ENCODE data around the gene CCDC106. TPM values are rescaled to one million over a fixed set of nuclear protein-coding genes. Genes with fewer than 3 reads are reported as not detected.

Gene CCDC106
- total RNA-seq, 2 experiments from 2014 or later, result 4.2 to 4.4 TPM

DNA sequence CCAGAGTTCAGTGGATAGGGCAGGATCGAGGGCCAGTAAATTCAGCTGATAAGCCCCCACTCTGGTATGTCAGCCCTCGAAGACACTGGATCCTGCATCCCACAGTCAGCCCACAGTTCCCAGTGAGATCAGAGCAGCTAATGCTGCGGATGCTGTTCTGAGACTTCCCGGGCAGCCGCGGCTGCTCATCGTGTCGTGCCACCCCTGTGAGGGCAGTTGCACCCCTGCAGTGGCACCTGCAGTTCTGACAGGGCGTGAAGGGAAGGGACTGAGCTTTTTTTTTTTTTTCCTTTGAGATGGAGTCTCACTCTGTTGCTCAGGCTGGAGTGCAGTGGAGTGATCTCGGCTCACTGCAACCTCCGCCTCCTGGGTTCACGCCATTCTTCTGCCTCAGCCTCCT lies 19.5 kb downstream of the CCDC106 start:
- CTCF ChIA-PET, result interaction anchor here (0.9 kb wide), 1 partner anchor 13 kb away, joined by 3 read pairs; no protein-coding TSS in a partner anchor
- Mint-ChIP-seq H3K27me3 (ENCODE audit: low read depth) (no peaks in the 10 kb centered on the region), H3K4me3 (no peak overlapping the region), H3K27ac (no peak overlapping the region), H3K9me3 (no peaks in the 10 kb centered on the region), H3K4me1 (ENCODE audit: low read depth) (peaks cover 39% of the 10 kb centered on the region), H3K36me3 (ENCODE audit: low read depth) (peaks cover 46% of the 10 kb centered on the region)
- intact Hi-C loops (cut with micrococcal nuclease), result no loop called here
- DNase-seq, result no peak

DNA sequence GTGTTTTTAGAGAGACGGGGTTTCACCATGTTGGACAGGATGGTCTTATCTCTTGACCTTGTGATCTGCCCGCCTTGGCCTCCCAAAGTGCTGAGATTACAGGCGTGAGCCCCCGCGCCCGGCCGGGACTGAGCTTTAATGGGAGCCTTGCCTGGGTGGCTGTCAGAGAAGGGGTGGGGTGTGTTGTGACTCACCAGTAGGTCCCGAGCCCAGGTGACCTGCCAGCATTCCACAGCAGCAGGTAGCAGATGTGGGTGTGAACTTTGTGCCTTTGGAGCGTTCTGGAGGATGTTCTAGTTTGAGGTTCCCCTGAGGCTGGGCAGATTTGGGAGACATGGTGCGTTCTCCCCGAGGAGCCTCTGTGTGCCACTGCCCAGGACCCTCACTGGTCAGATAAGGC lies 19.9 kb downstream of the CCDC106 start:
- no peak overlapping the region for H3K4me3 Mint-ChIP-seq
- intact Hi-C loops (cut with micrococcal nuclease), result no loop called here
- CTCF ChIA-PET, result interaction anchor here (0.9 kb wide), 1 partner anchor 14 kb away, joined by 3 read pairs; no protein-coding TSS in a partner anchor
- H3K36me3 Mint-ChIP-seq (ENCODE audit: low read depth), result peaks cover 42% of the 10 kb centered on the region
- no peaks in the 10 kb centered on the region for H3K27me3 Mint-ChIP-seq (ENCODE audit: low read depth)
- H3K9me3 Mint-ChIP-seq, result no peaks in the 10 kb centered on the region
- H3K4me1 Mint-ChIP-seq (ENCODE audit: low read depth), result peaks cover 35% of the 10 kb centered on the region
- no peak for DNase-seq
- H3K27ac Mint-ChIP-seq, result no peak overlapping the region

DNA sequence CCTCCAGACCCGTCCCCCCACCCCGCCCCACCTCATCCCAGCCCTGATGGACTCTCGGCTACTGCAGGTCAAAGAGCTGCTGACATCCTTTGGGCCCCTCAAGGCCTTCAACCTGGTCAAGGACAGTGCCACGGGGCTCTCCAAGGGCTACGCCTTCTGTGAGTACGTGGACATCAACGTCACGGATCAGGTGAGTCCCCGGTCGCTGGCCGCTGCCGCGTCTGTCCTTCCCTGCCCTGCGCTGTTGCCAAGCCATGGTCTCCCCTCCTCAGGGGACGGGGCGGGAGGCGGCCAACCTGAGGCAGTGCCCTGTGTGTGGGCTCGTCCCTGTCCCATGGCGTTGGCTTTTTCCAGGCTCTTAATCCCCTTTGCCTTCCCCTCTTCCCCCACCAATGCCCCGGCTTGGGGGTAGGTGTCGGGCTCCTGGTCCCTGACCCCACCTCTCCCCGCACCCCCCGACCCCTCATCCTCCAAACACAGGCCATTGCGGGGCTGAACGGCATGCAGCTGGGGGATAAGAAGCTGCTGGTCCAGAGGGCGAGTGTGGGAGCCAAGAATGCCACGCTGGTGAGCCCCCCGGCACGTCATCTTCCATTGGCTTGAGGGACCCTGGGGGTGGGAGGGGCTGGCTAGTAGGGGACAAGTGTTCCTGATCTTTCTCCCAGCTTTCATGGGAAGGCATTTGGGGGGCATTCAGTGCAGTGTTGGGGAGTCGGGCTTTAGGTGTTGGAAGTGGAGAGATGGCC lies 20.8 kb downstream of the CCDC106 start:
- Mint-ChIP-seq H3K4me1 (ENCODE audit: low read depth) (peaks cover 42% of the 10 kb centered on the region), H3K9me3 (no peaks in the 10 kb centered on the region), H3K4me3 (no peak overlapping the region), H3K27me3 (ENCODE audit: low read depth) (no peaks in the 10 kb centered on the region), H3K36me3 (ENCODE audit: low read depth) (peaks cover 40% of the 10 kb centered on the region), H3K27ac (no peak overlapping the region)
- CTCF ChIA-PET, result no interaction called here
- no peak for DNase-seq
- intact Hi-C loops (cut with micrococcal nuclease), result no loop called here

DNA sequence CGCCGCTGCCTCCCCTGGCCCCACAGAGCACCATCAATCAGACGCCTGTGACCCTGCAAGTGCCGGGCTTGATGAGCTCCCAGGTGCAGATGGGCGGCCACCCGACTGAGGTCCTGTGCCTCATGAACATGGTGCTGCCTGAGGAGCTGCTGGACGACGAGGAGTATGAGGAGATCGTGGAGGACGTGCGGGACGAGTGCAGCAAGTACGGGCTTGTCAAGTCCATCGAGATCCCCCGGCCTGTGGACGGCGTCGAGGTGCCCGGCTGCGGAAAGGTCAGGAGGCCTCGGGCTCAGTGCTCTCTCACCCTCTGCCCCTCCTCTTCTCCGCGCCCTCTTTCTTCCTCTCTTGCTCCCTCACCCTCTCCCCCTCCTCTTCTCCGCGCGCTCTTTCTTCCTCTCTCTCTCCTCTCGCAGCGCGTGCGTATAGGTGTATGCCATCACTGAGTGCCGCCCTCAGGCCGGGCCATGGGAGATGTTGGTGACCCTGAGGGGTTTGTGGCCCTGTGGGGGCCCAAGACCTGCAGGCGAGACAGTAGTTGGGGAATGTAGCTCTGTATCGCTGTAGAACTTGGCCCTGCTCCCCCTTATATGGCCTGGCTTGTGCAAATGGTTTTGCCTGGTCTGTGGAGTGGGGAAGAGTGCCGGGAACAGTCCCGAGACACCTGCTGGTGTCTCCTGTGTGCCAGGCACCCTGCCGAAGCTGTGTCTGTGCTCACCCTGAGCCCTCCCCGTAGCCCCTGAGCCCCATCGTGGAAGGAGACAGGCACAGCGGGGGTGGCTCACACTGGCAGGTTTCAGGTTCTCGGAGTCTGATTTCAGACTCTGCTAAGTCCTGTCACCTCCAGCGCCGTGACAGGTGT lies 21.6 kb downstream of the CCDC106 start:
- Mint-ChIP-seq H3K9me3 (no peaks in the 10 kb centered on the region), H3K27me3 (ENCODE audit: low read depth) (no peaks in the 10 kb centered on the region), H3K4me1 (ENCODE audit: low read depth) (peaks cover 42% of the 10 kb centered on the region), H3K27ac (no peak overlapping the region), H3K4me3 (no peak overlapping the region), H3K36me3 (ENCODE audit: low read depth) (peaks cover 41% of the 10 kb centered on the region)
- DNase-seq, result no peak
- CTCF ChIA-PET, result no interaction called here
- intact Hi-C loops (cut with micrococcal nuclease), result no loop called here

DNA sequence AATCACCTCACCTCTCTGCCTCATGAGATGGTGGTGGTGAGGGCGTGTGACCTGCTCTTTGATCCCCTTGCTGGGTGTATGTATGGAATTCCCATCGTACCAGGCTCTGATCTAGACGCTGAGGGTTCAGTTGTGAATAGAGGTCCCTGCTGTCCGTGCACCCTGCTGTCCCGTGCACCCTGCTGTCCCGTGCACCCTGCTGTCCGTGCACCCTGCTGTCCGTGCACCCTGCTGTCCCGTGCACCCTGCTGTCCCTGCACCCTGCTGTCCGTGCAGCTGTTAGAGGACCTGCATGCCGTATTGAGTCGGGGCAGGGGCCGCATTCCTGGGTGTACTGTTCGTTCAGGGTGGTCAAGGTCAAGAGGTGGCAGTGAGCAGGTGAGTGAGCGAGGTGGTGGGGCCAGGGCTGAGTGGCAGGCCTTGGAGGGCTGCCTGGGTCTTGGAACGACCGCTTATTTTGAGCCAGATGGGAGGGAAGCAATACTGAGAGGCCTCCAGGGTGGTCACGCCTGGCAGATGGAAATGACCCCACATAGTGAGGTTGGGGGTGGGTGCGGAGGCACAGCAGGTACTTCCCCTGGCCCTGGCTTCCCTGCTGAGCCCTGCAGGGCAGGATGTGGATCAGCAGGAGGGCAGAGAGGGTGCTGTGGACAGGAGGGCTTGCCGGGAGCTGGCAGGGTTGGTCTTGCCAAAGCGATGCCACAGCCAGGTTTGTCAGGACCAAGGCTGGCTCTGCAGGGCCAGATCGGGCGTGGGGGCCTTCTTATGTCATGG lies 22.5 kb downstream of the CCDC106 start:
- CTCF ChIA-PET, result interaction anchor here (1.5 to 2.0 kb wide), 2 partner anchors 13 to 38 kb away, joined by 9 to 10 read pairs; no protein-coding TSS in a partner anchor
- peaks cover 40% of the 10 kb centered on the region for H3K4me1 Mint-ChIP-seq (ENCODE audit: low read depth)
- H3K36me3 Mint-ChIP-seq (ENCODE audit: low read depth), result peaks cover 42% of the 10 kb centered on the region
- no peak overlapping the region for H3K4me3 Mint-ChIP-seq
- H3K27ac Mint-ChIP-seq, result no peak overlapping the region
- DNase-seq, result no peak
- H3K27me3 Mint-ChIP-seq (ENCODE audit: low read depth), result no peaks in the 10 kb centered on the region
- intact Hi-C loops (cut with micrococcal nuclease), result no loop called here
- H3K9me3 Mint-ChIP-seq, result no peaks in the 10 kb centered on the region

DNA sequence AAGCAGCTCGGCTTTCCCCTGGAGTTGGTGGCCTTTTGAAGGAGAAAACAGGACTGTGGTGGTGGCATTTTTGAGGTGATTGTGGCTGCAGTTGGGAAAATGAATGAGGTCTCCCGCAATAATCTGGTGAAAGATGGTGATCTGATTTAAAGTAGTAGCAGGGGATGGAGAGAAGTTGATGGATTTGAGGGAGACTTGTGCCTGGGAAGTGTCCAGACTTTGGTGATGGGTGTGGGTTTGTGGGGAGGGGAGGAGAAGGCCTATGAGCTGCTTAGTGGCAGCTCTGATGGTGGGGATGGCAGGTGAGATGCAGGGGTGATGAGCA lies 23.0 kb downstream of the CCDC106 start:
- Mint-ChIP-seq H3K27ac (no peak overlapping the region), H3K4me1 (ENCODE audit: low read depth) (peaks cover 44% of the 10 kb centered on the region), H3K9me3 (no peaks in the 10 kb centered on the region), H3K36me3 (ENCODE audit: low read depth) (peaks cover 43% of the 10 kb centered on the region), H3K27me3 (ENCODE audit: low read depth) (no peaks in the 10 kb centered on the region), H3K4me3 (no peak overlapping the region)
- DNase-seq, result no peak
- CTCF ChIA-PET, result interaction anchor here (1.2 to 2.0 kb wide), 3 partner anchors 8 to 39 kb away, joined by 3 to 10 read pairs (median 9); no protein-coding TSS in a partner anchor
- intact Hi-C loops (cut with micrococcal nuclease), result no loop called here

DNA sequence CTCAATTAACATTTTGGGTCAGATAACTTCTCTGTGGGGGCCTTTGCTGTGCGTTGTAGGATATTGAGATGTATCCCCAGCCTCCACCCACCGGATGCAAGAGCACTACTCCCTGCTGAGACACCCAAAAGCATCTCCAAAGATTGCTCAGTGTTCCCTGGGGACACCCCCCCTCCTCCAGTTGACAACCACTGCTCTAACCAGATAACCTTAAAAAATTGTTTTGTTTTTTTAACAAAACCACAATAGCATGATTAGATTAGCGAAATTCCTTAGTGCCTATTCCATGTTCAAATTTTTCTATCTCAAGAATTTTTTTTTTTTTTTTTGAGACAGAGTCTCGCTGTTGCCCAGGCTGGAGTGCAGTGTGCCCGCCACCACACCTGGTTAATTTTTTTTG lies 24.4 kb downstream of the CCDC106 start:
- no peak overlapping the region for H3K27ac Mint-ChIP-seq
- H3K27me3 Mint-ChIP-seq (ENCODE audit: low read depth), result no peaks in the 10 kb centered on the region
- no peaks in the 10 kb centered on the region for H3K9me3 Mint-ChIP-seq
- DNase-seq, result no peak
- intact Hi-C loops (cut with micrococcal nuclease), result no loop called here
- H3K36me3 Mint-ChIP-seq (ENCODE audit: low read depth), result peaks cover 40% of the 10 kb centered on the region
- H3K4me1 Mint-ChIP-seq (ENCODE audit: low read depth), result peaks cover 52% of the 10 kb centered on the region
- CTCF ChIA-PET, result interaction anchor here (0.8 to 2.0 kb wide), 4 partner anchors 10 to 169 kb away, joined by 3 to 9 read pairs (median 4); no protein-coding TSS in a partner anchor
- no peak overlapping the region for H3K4me3 Mint-ChIP-seq

DNA sequence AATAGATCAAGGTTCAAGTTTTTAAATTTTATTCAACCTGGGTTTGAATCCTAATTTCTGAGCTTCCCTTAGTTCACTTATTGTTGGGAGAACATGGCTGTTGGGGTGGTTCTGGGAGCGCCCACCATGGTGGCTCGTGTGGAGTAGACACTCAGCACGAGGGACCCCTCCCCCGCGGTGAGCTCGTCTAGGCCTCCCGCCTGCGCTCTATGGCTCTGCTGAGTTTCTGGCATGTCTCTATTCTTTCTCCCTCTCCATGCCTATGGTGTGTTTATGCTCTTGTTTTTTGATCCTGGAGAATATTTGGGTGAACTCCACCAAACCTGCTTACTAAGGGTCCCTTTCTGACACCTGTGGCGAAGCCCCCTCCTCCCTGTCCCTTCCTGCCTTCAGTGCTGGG lies 25.5 kb downstream of the CCDC106 start:
- peaks cover 32% of the 10 kb centered on the region for H3K36me3 Mint-ChIP-seq (ENCODE audit: low read depth)
- H3K27ac Mint-ChIP-seq, result peak overlapping the region; percentile 22
- no peak overlapping the region for H3K4me3 Mint-ChIP-seq
- intact Hi-C loops (cut with micrococcal nuclease), result no loop called here
- CTCF ChIA-PET, result interaction anchor here (0.7 to 1.1 kb wide), 2 partner anchors 26 to 170 kb away, joined by 3 to 4 read pairs; no protein-coding TSS in a partner anchor
- no peak for DNase-seq
- peaks cover 58% of the 10 kb centered on the region for H3K4me1 Mint-ChIP-seq (ENCODE audit: low read depth)
- H3K27me3 Mint-ChIP-seq (ENCODE audit: low read depth), result no peaks in the 10 kb centered on the region
- H3K9me3 Mint-ChIP-seq, result no peaks in the 10 kb centered on the region

DNA sequence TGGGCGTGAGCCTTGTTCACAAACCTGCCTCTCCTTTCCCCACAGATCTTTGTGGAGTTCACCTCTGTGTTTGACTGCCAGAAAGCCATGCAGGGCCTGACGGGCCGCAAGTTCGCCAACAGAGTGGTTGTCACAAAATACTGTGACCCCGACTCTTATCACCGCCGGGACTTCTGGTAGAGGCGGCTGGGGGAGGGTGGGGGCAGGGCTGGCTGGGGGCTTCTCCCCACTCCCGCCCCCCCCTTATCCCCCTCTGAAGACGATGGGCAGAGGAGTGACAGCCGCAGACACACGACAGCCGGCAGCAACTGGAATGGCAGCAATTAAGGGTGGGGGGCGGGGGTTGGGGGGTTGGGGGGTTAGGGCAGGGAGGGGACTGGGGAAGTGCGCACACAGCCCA lies 25.9 kb downstream of the CCDC106 start:
- H3K36me3 Mint-ChIP-seq (ENCODE audit: low read depth), result peaks cover 32% of the 10 kb centered on the region
- peak overlapping the region; percentile 22 for H3K27ac Mint-ChIP-seq
- intact Hi-C loops (cut with micrococcal nuclease), result loop anchor here (2.0 kb wide), 1 partner anchor 39 kb away; no protein-coding TSS in a partner anchor
- H3K27me3 Mint-ChIP-seq (ENCODE audit: low read depth), result no peaks in the 10 kb centered on the region
- H3K4me1 Mint-ChIP-seq (ENCODE audit: low read depth), result peaks cover 62% of the 10 kb centered on the region
- DNase-seq, result no peak
- no peak overlapping the region for H3K4me3 Mint-ChIP-seq
- no peaks in the 10 kb centered on the region for H3K9me3 Mint-ChIP-seq
- CTCF ChIA-PET, result no interaction called here

DNA sequence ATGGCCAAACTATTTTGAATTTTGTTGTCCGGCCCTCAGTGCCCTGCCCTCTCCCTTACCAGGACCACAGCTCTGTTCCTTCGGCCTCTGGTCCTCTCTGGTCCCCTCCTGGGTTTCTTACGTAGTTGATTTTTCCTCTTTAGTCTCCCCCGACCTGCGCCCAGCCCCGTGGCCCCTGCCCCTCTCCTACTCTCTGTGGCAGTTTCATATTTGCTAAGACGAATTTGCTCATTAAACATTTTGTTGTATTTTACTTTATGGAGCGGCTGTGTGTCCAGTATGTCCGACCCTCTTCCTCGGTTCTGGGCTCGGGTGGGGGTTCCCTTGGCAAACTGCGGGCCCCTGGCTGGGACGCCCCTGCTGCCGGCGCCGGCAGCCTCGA lies 26.4 kb downstream of the CCDC106 start:
- CTCF ChIA-PET, result no interaction called here
- Mint-ChIP-seq H3K27me3 (ENCODE audit: low read depth) (no peaks in the 10 kb centered on the region), H3K4me3 (peak overlapping the region; percentile 55), H3K9me3 (no peaks in the 10 kb centered on the region), H3K27ac (no peak overlapping the region), H3K36me3 (ENCODE audit: low read depth) (peaks cover 32% of the 10 kb centered on the region), H3K4me1 (ENCODE audit: low read depth) (peaks cover 63% of the 10 kb centered on the region)
- DNase-seq, result no peak
- intact Hi-C loops (cut with micrococcal nuclease), result loop anchor here (2.0 kb wide), 1 partner anchor 40 kb away; no protein-coding TSS in a partner anchor

DNA sequence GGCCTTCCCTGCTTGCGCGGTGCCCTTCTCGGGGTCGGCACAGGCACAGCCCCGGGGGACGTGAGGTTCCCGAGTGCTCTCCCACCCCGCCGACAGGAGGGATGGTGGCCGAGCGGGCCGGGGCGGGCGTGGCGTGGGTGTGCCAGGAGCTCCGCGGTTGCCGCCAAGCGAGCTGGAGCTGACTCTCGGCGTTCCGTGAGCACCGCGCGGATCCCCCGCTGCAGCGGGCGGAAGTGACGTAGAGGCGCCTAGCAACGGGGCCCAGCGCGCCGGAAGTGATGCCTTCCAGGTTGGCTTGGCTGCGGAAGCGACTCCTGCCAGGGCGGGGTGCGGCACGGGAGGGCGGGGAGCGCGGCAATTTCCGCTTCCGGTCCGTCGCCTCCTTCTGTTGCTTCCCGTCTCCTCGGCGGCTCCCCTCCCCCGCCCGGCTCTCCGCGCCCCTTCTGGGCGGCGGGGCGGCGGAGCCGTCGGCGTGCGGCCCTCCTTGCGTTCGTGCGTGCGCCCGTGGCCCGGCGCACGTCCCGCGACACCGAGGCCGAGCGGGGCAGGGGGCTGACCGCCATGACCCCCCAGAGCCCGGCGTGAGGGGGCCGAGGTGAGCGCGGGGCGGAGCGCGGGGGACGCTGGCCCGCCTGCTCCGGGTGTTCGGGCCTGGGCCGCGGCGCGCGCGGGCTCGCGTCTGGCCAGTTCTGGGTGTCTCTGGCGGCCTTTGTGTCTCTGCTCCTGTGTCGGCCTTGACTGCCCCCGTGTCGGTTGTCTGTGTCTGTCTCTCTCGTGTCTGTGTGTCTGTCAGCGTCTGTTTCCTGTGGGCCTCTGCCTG lies 27.0 kb downstream of the CCDC106 start, which contains the start of gene EPN1:
EPN1 (plus strand) TSS at position 386 of the 820 bp plus-strand sequence. CDS start 3,402 bp downstream, outside the sequence.
- CTCF ChIA-PET, result no interaction called here
- peak within 1 kb of the TSS; percentile 91 for H3K27ac Mint-ChIP-seq

More for the DNA sequence above, 27.0 kb downstream of the CCDC106 start, which contains the start of gene EPN1:
- no peaks in the 10 kb centered on the region for H3K9me3 Mint-ChIP-seq
- H3K27me3 Mint-ChIP-seq (ENCODE audit: low read depth), result no peaks in the 10 kb centered on the region
- H3K4me3 Mint-ChIP-seq, result peak within 1 kb of the TSS; percentile 99
- H3K36me3 Mint-ChIP-seq (ENCODE audit: low read depth), result peaks cover 28% of the 10 kb centered on the region
- peak; percentile 98 for DNase-seq
- H3K4me1 Mint-ChIP-seq (ENCODE audit: low read depth), result peaks cover 68% of the 10 kb centered on the region
- intact Hi-C loops (cut with micrococcal nuclease), result loop anchor here (1.0 to 2.0 kb wide), 2 partner anchors 20 to 40 kb away; partner anchors contain the start of gene U2AF2

Measured in activated naive CD4-positive, alpha-beta T cell treated with anti-CD3 and anti-CD28 coated beads for 36 hours (primary cell).